HEK293 (cell line): ENCODE measurements around the gene ACRBP.

Experiments used
- EGR2 ChIP-seq: fragments of 450-650 bp; formaldehyde crosslinking; IDR thresholded peaks from 2 replicates; pipeline ENCODE4 v1.5.1; 2016; ENCODE audit warnings: low read depth, missing biosample characterization, missing genetic modification characterization
- FEZF1 ChIP-seq: fragments of 450-650 bp; formaldehyde crosslinking; IDR thresholded peaks from 2 replicates; pipeline ENCODE4 v1.5.1; 2016; ENCODE audit warnings: missing biosample characterization, missing genetic modification characterization
- GLI2 ChIP-seq: fragments of 450-650 bp; formaldehyde crosslinking; IDR thresholded peaks from 2 replicates; pipeline ENCODE4; 2017; ENCODE audit warnings: missing biosample characterization, missing genetic modification characterization, low read depth, borderline replicate concordance
- HOXD13 ChIP-seq: sonication (generic); formaldehyde crosslinking; IDR thresholded peaks from 2 replicates; pipeline ENCODE4 v1.8.0; 2022; ENCODE audit warnings: missing genetic modification reagents, borderline replicate concordance
- PATZ1 ChIP-seq: fragments of 450-650 bp; formaldehyde crosslinking; IDR thresholded peaks from 2 replicates; pipeline ENCODE4 v1.5.1; 2016; ENCODE audit warnings: missing biosample characterization, missing genetic modification characterization
- PRDM1 ChIP-seq: fragments of 450-650 bp; formaldehyde crosslinking; IDR thresholded peaks from 2 replicates; pipeline ENCODE4; 2016; ENCODE audit warnings: missing biosample characterization, missing genetic modification characterization
- PRDM10 ChIP-seq: fragments of 450-650 bp; formaldehyde crosslinking; IDR thresholded peaks from 2 replicates; pipeline ENCODE4 v1.5.1; 2016; ENCODE audit warnings: missing biosample characterization, missing genetic modification characterization
- REPIN1 ChIP-seq: fragments of 450-650 bp; formaldehyde crosslinking; IDR thresholded peaks from 2 replicates; pipeline ENCODE4 v1.5.1; 2017; ENCODE audit warnings: missing biosample characterization, missing genetic modification characterization, low read depth
- SETDB1 ChIP-seq: IDR thresholded peaks from one replicate; pipeline ENCODE4 v1.6.1; 2017; ENCODE audit warnings: mild to moderate bottlenecking, low read length, moderate library complexity, mixed read lengths; ENCODE audit not compliant: insufficient read length
- ZBTB10 ChIP-seq: fragments of 450-650 bp; formaldehyde crosslinking; IDR thresholded peaks from 2 replicates; pipeline ENCODE4 v1.5.1; 2016; ENCODE audit warnings: missing biosample characterization, missing genetic modification characterization
- ZBTB7A ChIP-seq: fragments of 450-650 bp; formaldehyde crosslinking; IDR thresholded peaks from 2 replicates; pipeline ENCODE4 v1.5.1; 2016; ENCODE audit warnings: low read depth, missing biosample characterization, missing genetic modification characterization
- ZFP41 ChIP-seq: fragments of 450-650 bp; formaldehyde crosslinking; IDR thresholded peaks from 2 replicates; pipeline ENCODE4 v1.5.1; 2016; ENCODE audit warnings: missing biosample characterization, missing genetic modification characterization, borderline replicate concordance
- ZNF214 ChIP-seq: fragments of 450-650 bp; formaldehyde crosslinking; IDR thresholded peaks from 2 replicates; pipeline ENCODE4 v1.5.1; 2017; ENCODE audit warnings: missing biosample characterization, mild to moderate bottlenecking, missing genetic modification characterization, borderline replicate concordance
- ZNF274 ChIP-seq, 2 experiments: fragments of 200-500 bp in 1 of 2; fragments of 450-650 bp in 1 of 2; sonication (Bioruptor generic) in 1 of 2; formaldehyde crosslinking in 1 of 2; IDR thresholded peaks; 2 replicates each; pipeline versions ENCODE4 v1.5.1 to v1.6.1; 2014 to 2016; ENCODE audit warnings: borderline replicate concordance in 1 of 2, inconsistent platforms in 1 of 2, low read length in 1 of 2, missing biosample characterization in 1 of 2, missing genetic modification characterization in 1 of 2
- ZNF311 ChIP-seq: fragments of 450-650 bp; formaldehyde crosslinking; IDR thresholded peaks from 2 replicates; pipeline ENCODE4 v1.5.1; 2017; ENCODE audit warnings: missing biosample characterization, missing genetic modification characterization, borderline replicate concordance
- ZNF391 ChIP-seq: fragments of 450-650 bp; formaldehyde crosslinking; IDR thresholded peaks from 2 replicates; pipeline ENCODE4 v1.5.1; 2016; ENCODE audit warnings: low read depth, missing biosample characterization, missing genetic modification characterization, borderline replicate concordance
- ZNF394 ChIP-seq: fragments of 450-650 bp; formaldehyde crosslinking; IDR thresholded peaks from 2 replicates; pipeline ENCODE4 v1.5.1; 2016; ENCODE audit warnings: missing biosample characterization, missing genetic modification characterization, mild to moderate bottlenecking, moderate library complexity, borderline replicate concordance
- ZNF473 ChIP-seq: fragments of 450-650 bp; formaldehyde crosslinking; IDR thresholded peaks from 2 replicates; pipeline ENCODE4 v1.5.1; 2017; ENCODE audit warnings: missing biosample characterization, missing genetic modification characterization
- ZNF501 ChIP-seq: fragments of 450-650 bp; formaldehyde crosslinking; IDR thresholded peaks from 2 replicates; pipeline ENCODE4 v1.5.1; 2016; ENCODE audit warnings: missing biosample characterization, missing genetic modification characterization
- ZNF544 ChIP-seq: fragments of 450-650 bp; formaldehyde crosslinking; IDR thresholded peaks from 2 replicates; pipeline ENCODE4 v1.5.0; 2017; ENCODE audit warnings: missing biosample characterization, missing genetic modification characterization
- ZNF560 ChIP-seq: fragments of 450-650 bp; formaldehyde crosslinking; IDR thresholded peaks from 2 replicates; pipeline ENCODE4 v1.5.1; 2017; ENCODE audit warnings: missing biosample characterization, missing genetic modification characterization, borderline replicate concordance
- ZNF596 ChIP-seq: fragments of 450-650 bp; IDR thresholded peaks from 2 replicates; pipeline ENCODE4 v1.5.0; 2018; ENCODE audit warnings: missing biosample characterization, mild to moderate bottlenecking, missing genetic modification characterization, moderate library complexity
- ZNF610 ChIP-seq: fragments of 450-650 bp; formaldehyde crosslinking; IDR thresholded peaks from 2 replicates; pipeline ENCODE4 v1.5.1; 2016; ENCODE audit warnings: missing biosample characterization, missing genetic modification characterization, borderline replicate concordance
- ZNF623 ChIP-seq: fragments of 450-650 bp; formaldehyde crosslinking; IDR thresholded peaks from 2 replicates; pipeline ENCODE4 v1.5.1; 2016; ENCODE audit warnings: missing biosample characterization, missing genetic modification characterization
- ZNF843 ChIP-seq: fragments of 450-650 bp; formaldehyde crosslinking; IDR thresholded peaks from 2 replicates; pipeline ENCODE4 v1.5.1; 2016; ENCODE audit warnings: missing biosample characterization, missing genetic modification characterization
- ZSCAN23 ChIP-seq: fragments of 450-650 bp; formaldehyde crosslinking; IDR thresholded peaks from 2 replicates; pipeline ENCODE4 v1.5.1; 2016; ENCODE audit warnings: missing biosample characterization, missing genetic modification characterization
- ZXDB ChIP-seq: fragments of 450-650 bp; formaldehyde crosslinking; IDR thresholded peaks from 2 replicates; pipeline ENCODE4 v1.5.1; 2016; ENCODE audit warnings: missing biosample characterization, missing genetic modification characterization
- TF ChIP-seq, protein P1 (sequence below): fragments of 450-650 bp; formaldehyde crosslinking; IDR thresholded peaks from 2 replicates; pipeline ENCODE4 v1.5.0; 2017; ENCODE audit warnings: missing biosample characterization, missing genetic modification characterization, borderline replicate concordance

ACRBP gene

DNA sequence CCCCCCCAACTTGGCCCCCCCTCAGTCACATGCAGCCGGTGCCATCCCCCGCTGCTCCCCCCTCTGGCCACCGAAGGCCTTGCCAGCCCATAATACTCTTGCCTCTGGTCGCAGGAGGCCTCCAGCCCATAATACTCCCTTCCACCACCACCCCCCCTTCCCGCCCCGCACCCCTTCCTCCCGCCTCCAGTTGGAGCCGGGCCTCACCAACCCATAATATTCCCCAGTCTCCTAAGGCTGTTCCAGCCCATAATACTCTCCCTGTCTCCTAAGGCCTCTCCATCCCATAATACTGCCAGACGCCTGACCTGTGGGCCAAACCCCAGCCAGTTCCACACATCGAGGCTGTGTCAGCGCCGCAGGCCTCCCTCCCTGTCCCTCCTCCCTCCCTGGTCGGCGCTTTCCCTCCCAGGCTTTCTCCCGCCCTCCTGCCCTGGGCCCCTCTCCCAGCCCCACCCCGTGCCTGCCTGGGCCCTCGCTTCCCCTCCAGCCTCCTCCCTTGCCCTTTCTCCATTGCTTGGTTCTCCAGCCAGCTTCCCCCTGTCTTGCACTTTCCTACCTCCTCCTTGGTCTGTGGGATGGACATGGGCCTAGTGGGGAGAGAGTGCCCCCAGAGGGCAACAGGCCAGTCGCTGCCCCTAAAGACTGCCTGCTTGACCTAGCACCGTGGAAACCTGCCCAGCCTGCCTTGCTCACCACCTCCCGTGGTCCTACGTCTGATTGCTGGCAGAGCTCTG is 33.3 kb downstream of the ACRBP start (continued):
- TF ChIP-seq, protein P1, sequence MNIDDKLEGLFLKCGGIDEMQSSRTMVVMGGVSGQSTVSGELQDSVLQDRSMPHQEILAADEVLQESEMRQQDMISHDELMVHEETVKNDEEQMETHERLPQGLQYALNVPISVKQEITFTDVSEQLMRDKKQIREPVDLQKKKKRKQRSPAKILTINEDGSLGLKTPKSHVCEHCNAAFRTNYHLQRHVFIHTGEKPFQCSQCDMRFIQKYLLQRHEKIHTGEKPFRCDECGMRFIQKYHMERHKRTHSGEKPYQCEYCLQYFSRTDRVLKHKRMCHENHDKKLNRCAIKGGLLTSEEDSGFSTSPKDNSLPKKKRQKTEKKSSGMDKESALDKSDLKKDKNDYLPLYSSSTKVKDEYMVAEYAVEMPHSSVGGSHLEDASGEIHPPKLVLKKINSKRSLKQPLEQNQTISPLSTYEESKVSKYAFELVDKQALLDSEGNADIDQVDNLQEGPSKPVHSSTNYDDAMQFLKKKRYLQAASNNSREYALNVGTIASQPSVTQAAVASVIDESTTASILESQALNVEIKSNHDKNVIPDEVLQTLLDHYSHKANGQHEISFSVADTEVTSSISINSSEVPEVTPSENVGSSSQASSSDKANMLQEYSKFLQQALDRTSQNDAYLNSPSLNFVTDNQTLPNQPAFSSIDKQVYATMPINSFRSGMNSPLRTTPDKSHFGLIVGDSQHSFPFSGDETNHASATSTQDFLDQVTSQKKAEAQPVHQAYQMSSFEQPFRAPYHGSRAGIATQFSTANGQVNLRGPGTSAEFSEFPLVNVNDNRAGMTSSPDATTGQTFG = no peak
- TF ChIP-seq ZNF610 = peak; percentile 57
- no peak for TF ChIP-seq ZNF274 (IDR thresholded peaks at IDR 0.05; ENCODE audit: low read length)
- no peak for TF ChIP-seq ZNF274 (tag by site-specific recombination; IDR thresholded peaks at IDR 0.05; ENCODE audit: borderline replicate concordance)
- no peak for TF ChIP-seq ZNF214
- no peak for TF ChIP-seq ZNF391 (tag by site-specific recombination)
- no peak for TF ChIP-seq ZNF473
- peak; percentile 96 for TF ChIP-seq PATZ1 (tag by site-specific recombination)
- TF ChIP-seq HOXD13 (CRISPR knock-in tag) = no peak
- no peak for TF ChIP-seq ZFP41 (tag by site-specific recombination)
- TF ChIP-seq SETDB1 = no peak
- TF ChIP-seq ZNF501 (tag by site-specific recombination) = peak; percentile 76
- TF ChIP-seq ZNF394 (tag by site-specific recombination) = 0 out of 2 replicates have a peak, but pooled peaks have one; percentile 38
- no peak for TF ChIP-seq ZBTB7A
- TF ChIP-seq ZXDB (tag by site-specific recombination) = peak; percentile 56; the same call in 1 of the 2 replicates
- TF ChIP-seq ZBTB10 (tag by site-specific recombination) = no peak; the same call in 1 of the 2 replicates
- TF ChIP-seq FEZF1 (tag by site-specific recombination) = no peak
- TF ChIP-seq EGR2 (tag by site-specific recombination) = peak; percentile 37; the same call in 1 of the 2 replicates
- peak; percentile 20; the same call in 1 of the 2 replicates for TF ChIP-seq ZSCAN23
- no peak for TF ChIP-seq ZNF544 (tag by site-specific recombination)
- no peak for TF ChIP-seq ZNF560 (tag by site-specific recombination)
- peak; percentile 62 for TF ChIP-seq ZNF843 (tag by site-specific recombination)
- TF ChIP-seq GLI2 (tag by site-specific recombination) = no peak
- TF ChIP-seq PRDM10 (tag by site-specific recombination) = peak; percentile 77
- no peak for TF ChIP-seq ZNF311 (tag by site-specific recombination)
- peak; percentile 99 for TF ChIP-seq PRDM1 (tag by site-specific recombination)
- no peak for TF ChIP-seq ZNF596
- no peak for TF ChIP-seq REPIN1 (tag by site-specific recombination)
- TF ChIP-seq ZNF623 (tag by site-specific recombination) = no peak
